H9 (cell line): Measurements from ENCODE around the gene NF1. TPM values are rescaled to one million over a fixed set of nuclear protein-coding genes. Genes with fewer than 3 reads are reported as not detected.

ENCODE experiments used
- DNase-seq: peaks from one replicate; pipeline ENCODE4 v3.0.0-alpha.2; 2017
- H2AFZ ChIP-seq: one replicate; pipeline ENCODE4 v1.6.1; 2013; ENCODE audit warnings: mild to moderate bottlenecking, low read length, control low read depth, moderate library complexity
- H2AK5ac ChIP-seq: 2 replicates; pipeline ENCODE4 v1.6.1; 2013; ENCODE audit warnings: low read length, control low read depth, mixed read lengths; ENCODE audit not compliant: insufficient read length
- H2BK120ac ChIP-seq: one replicate; pipeline ENCODE4 v1.6.1; 2013; ENCODE audit warnings: low read depth, mild to moderate bottlenecking, low read length, control low read depth, inconsistent platforms; ENCODE audit not compliant: poor library complexity, severe bottlenecking
- H2BK12ac ChIP-seq: 2 replicates; pipeline ENCODE4 v1.6.1; 2013; ENCODE audit warnings: low read length, control low read depth, mixed read lengths, low read depth; ENCODE audit not compliant: insufficient read length
- H2BK15ac ChIP-seq: 2 replicates; pipeline ENCODE4 v1.6.1; 2013; ENCODE audit warnings: low read depth, low read length, control low read depth
- H2BK20ac ChIP-seq: one replicate; pipeline ENCODE4 v1.6.1; 2013; ENCODE audit warnings: low read depth, mild to moderate bottlenecking, low read length, control low read depth, inconsistent platforms; ENCODE audit not compliant: poor library complexity, severe bottlenecking
- H2BK5ac ChIP-seq: 2 replicates; pipeline ENCODE4 v1.6.1; 2013; ENCODE audit warnings: low read length, control low read depth, mixed read lengths; ENCODE audit not compliant: insufficient read length
- H3K14ac ChIP-seq: 2 replicates; pipeline ENCODE4 v1.6.1; 2013; ENCODE audit warnings: low read length, control low read depth; ENCODE audit not compliant: insufficient read depth
- H3K18ac ChIP-seq: 2 replicates; pipeline ENCODE4 v1.6.1; 2013; ENCODE audit warnings: low read depth, mild to moderate bottlenecking, mixed read lengths, low read length, control low read depth; ENCODE audit not compliant: insufficient read length
- H3K23ac ChIP-seq: 2 replicates; pipeline ENCODE4 v1.6.1; 2013; ENCODE audit warnings: low read length, control low read depth, mixed read lengths, low read depth; ENCODE audit not compliant: insufficient read length
- H3K23me2 ChIP-seq: 2 replicates; pipeline ENCODE4 v1.6.1; 2013; ENCODE audit warnings: low read depth, mild to moderate bottlenecking, mixed read lengths, low read length, control low read depth; ENCODE audit not compliant: insufficient read length, poor library complexity, severe bottlenecking
- H3K27ac ChIP-seq: 2 replicates; pipeline ENCODE4 v1.5.1; 2013; ENCODE audit warnings: low read length, control low read depth, mixed read lengths, low read depth; ENCODE audit not compliant: insufficient read length
- H3K27me3 ChIP-seq: 2 replicates; pipeline ENCODE4 v1.6.1; 2013; ENCODE audit warnings: low read length, control low read depth, inconsistent platforms; ENCODE audit not compliant: insufficient read depth
- H3K4ac ChIP-seq: 2 replicates; pipeline ENCODE4 v1.6.1; 2013; ENCODE audit warnings: low read depth, mild to moderate bottlenecking, control low read depth, inconsistent platforms, low read length, moderate library complexity
- H3K4me1 ChIP-seq: 2 replicates; pipeline ENCODE4 v1.6.1; 2013; ENCODE audit warnings: low read length, control low read depth, inconsistent platforms; ENCODE audit not compliant: insufficient read depth
- H3K4me2 ChIP-seq: 2 replicates; pipeline ENCODE4 v1.6.1; 2013; ENCODE audit warnings: low read length, control low read depth, mixed read lengths; ENCODE audit not compliant: insufficient read length, insufficient read depth
- H3K56ac ChIP-seq: 2 replicates; pipeline ENCODE4 v1.6.1; 2013; ENCODE audit warnings: low read depth, mild to moderate bottlenecking, mixed read lengths, low read length, control low read depth; ENCODE audit not compliant: insufficient read length
- H3K79me1 ChIP-seq: 2 replicates; pipeline ENCODE4 v1.6.1; 2013; ENCODE audit warnings: low read depth, mild to moderate bottlenecking, moderate library complexity, low read length, control low read depth, inconsistent platforms; ENCODE audit not compliant: insufficient read depth, poor library complexity, severe bottlenecking
- H3K79me2 ChIP-seq: 2 replicates; pipeline ENCODE4 v1.6.1; 2013; ENCODE audit warnings: low read length, control low read depth, inconsistent platforms; ENCODE audit not compliant: insufficient read depth
- H3K9ac ChIP-seq: 2 replicates; pipeline ENCODE4 v1.6.1; 2013; ENCODE audit warnings: low read length, control low read depth, mixed read lengths; ENCODE audit not compliant: insufficient read length; ENCODE audit errors: extremely low read depth
- H3K9me3 ChIP-seq: one replicate; pipeline ENCODE4 v1.6.1; 2013; ENCODE audit warnings: low read depth, low read length, inconsistent platforms; ENCODE audit not compliant: control insufficient read depth
- H3T11ph ChIP-seq: one replicate; pipeline ENCODE4 v1.6.1; 2013; ENCODE audit warnings: mild to moderate bottlenecking, low read length, control low read depth, inconsistent platforms
- H4K20me1 ChIP-seq: one replicate; pipeline ENCODE4 v1.6.1; 2013; ENCODE audit not compliant: control insufficient read depth, insufficient read length, insufficient read depth
- H4K5ac ChIP-seq: 2 replicates; pipeline ENCODE4 v1.6.1; 2013; ENCODE audit warnings: low read depth, mild to moderate bottlenecking, mixed read lengths, low read length, control low read depth; ENCODE audit not compliant: insufficient read length
- H4K8ac ChIP-seq: replicated peaks from 2 replicates; pipeline ENCODE4 v1.6.1; 2013; ENCODE audit warnings: low read length, control low read depth, mixed read lengths, low read depth; ENCODE audit not compliant: insufficient read length
- H4K91ac ChIP-seq: 2 replicates; pipeline ENCODE4 v1.6.1; 2013; ENCODE audit warnings: low read depth, mild to moderate bottlenecking, moderate library complexity, mixed read lengths, low read length, control low read depth; ENCODE audit not compliant: insufficient read length
- H3K27ac Mint-ChIP-seq, 3 experiments: 2 replicates in 2 of 3; 3 replicates in 1 of 3; pipeline ENCODE4 v1.8.0; 2020 to 2021; ENCODE audit warnings: mixed read lengths in 3 of 3, mild to moderate bottlenecking in 1 of 3, moderate library complexity in 1 of 3
- H3K27me3 Mint-ChIP-seq: 2 replicates; pipeline ENCODE4 v1.8.0; 2021; ENCODE audit warnings: low read depth, mild to moderate bottlenecking, moderate library complexity, mixed read lengths
- H3K36me3 Mint-ChIP-seq, 3 experiments: 2 replicates in 2 of 3; 3 replicates in 1 of 3; pipeline ENCODE4 v1.8.0; 2020 to 2021; ENCODE audit warnings: low read depth in 3 of 3, mixed read lengths in 3 of 3; ENCODE audit not compliant: insufficient read depth in 1 of 3
- H3K4me1 Mint-ChIP-seq, 2 experiments: 2 replicates each; pipeline ENCODE4 v1.8.0; 2020; ENCODE audit warnings: mixed read lengths in 2 of 2
- H3K4me3 Mint-ChIP-seq, 2 experiments: 2 replicates in 1 of 2; 3 replicates in 1 of 2; pipeline ENCODE4 v1.8.0; 2020 to 2021; ENCODE audit warnings: mild to moderate bottlenecking in 2 of 2, mixed read lengths in 2 of 2, moderate library complexity in 1 of 2
- H3K9me3 Mint-ChIP-seq, 2 experiments: 2 replicates in 1 of 2; 3 replicates in 1 of 2; pipeline ENCODE4 v1.8.0; 2020; ENCODE audit warnings: mild to moderate bottlenecking in 2 of 2, mixed read lengths in 2 of 2, moderate library complexity in 1 of 2
- CTCF ChIP-seq: fragments of 200-600 bp; sonication (generic); conservative IDR thresholded peaks from 3 replicates; pipeline ENCODE4 v1.8.0; 2021; ENCODE audit warnings: antibody characterized with exemption, mild to moderate bottlenecking
- WGBS: extraction: QIAGEN DNeasy Blood & Tissue Kit; methylation state at CpG from one replicate; pipeline ENCODE4 v1.1.7; 2013; ENCODE audit warnings: missing lambda C conversion rate, low lambda C conversion rate, mixed read lengths; ENCODE audit not compliant: insufficient read length; ENCODE audit errors: extremely low coverage; 5-methylcytosine and 5-hydroxymethylcytosine counted together
- total RNA-seq: library from RNA; stranded (reverse); gene quantifications from 2 replicates; pipeline ENCODE4 v1.2.1, GENCODE V29; 2021

NF1 gene
- total RNA-seq, 1 experiment from 2014 or later, result 38.1 TPM

GRCh38 chr17:31273516-31273915 is 178.7 kb downstream of the NF1 start:
- Histone ChIP-seq H3K56ac (no peak overlapping the region), H4K20me1 (no peaks in the 10 kb centered on the region), H3K4ac (no peak overlapping the region), H3K23ac (no peak overlapping the region), H3K79me2 (no peaks in the 10 kb centered on the region), H3K9ac (no peak overlapping the region), H2BK5ac (no peak overlapping the region), H4K91ac (no peak overlapping the region), H3K27me3 (no peaks in the 10 kb centered on the region), H3K4me1 (0 out of 2 replicates have a peak, but pooled peaks cover 3% of the 10 kb centered on the region), H3K18ac (no peak overlapping the region), H3T11ph (no peak overlapping the region), H2BK20ac (no peak overlapping the region), H2BK15ac (no peak overlapping the region), H3K9me3 (no peaks in the 10 kb centered on the region), H3K79me1 (no peaks in the 10 kb centered on the region), H4K8ac (no peak overlapping the region), H3K14ac (no peak overlapping the region), H2BK12ac (no peak overlapping the region), H2BK120ac (no peak overlapping the region), H2AFZ (no peak overlapping the region), H4K5ac (no peak overlapping the region), H3K23me2 (no peaks in the 10 kb centered on the region), H2AK5ac (no peak overlapping the region), H3K27ac (no peak overlapping the region), H3K4me2 (no peak overlapping the region)
- no peaks in the 10 kb centered on the region for H3K9me3 Mint-ChIP-seq
- H3K36me3 Mint-ChIP-seq, result peaks cover 0 to 32% (median 16%) of the 10 kb centered on the region in 3 experiments; a peak in 5 of 7 replicates
- H3K27me3 Mint-ChIP-seq, result no peaks in the 10 kb centered on the region
- no peak overlapping the region for H3K4me3 Mint-ChIP-seq
- WGBS, result no CpG with 5 or more reads among the region's 1 CpG
- no peak for TF ChIP-seq CTCF
- H3K27ac Mint-ChIP-seq, result no peak overlapping the region
- DNase-seq, result no peak
- H3K4me1 Mint-ChIP-seq, result peaks cover 8 to 11% of the 10 kb centered on the region in 2 experiments
